Stimulated activated CD4-positive, alpha-beta T cell treated with anti-CD3 and anti-CD28 coated beads, Interleukin-12 subunit alpha, Interleukin-12 subunit beta, amount 100 ng/mL, for 48 hours (primary cell): ENCODE results near the gene SMOC2.
"Not testable (repeated sequence)": the region's sequence is repeated elsewhere in the genome, so short reads cannot be mapped to it uniquely, and the experiment has no call there.

Experiments
- DNase-seq, 3 donors: peaks; one replicate each; pipeline ENCODE4 v3.0.0-alpha.2; 2020; ENCODE audit warnings: low read depth in 2 of 3, low spot score in 1 of 3

Gene SMOC2

DNA sequence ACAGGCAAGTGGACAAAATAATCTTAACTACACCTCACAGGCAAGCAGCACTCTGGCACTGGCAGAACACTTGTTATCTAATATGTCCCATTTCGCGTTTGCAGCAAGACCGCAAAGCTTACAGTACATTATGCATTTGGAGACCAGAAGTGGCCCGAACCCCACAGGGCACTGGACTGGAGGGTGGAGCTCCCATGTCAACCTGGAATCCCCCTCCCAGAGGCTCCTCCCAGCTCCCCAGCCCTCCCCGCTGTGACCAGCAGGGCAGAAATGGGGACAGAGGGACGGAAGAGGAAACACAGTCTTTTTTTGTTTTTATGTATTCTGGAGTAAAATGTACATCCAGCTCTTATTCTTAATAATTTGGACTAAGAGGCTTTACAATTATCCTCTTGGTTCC lies 263.7 kb downstream of the SMOC2 start:
- DNase-seq = no peak

DNA sequence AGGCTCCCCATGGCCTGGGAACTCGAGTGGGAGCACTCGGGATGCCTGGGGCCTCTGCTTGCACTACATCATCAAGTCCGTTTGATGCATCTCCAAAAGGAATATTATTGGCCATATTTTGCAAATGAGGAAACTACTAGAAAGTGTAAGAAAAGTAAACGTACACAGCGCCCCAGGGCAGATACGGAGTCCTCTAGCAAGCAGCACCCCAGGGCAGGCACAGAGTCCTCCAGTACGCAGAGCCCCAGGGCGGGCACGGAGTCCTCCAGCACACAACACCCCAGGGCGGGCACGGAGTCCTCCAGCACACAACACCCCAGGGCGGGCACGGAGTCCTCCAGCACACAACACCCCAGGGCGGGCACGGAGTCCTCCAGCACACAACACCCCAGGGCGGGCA lies 264.3 kb downstream of the SMOC2 start:
- DNase-seq = not testable (repeated sequence)

DNA sequence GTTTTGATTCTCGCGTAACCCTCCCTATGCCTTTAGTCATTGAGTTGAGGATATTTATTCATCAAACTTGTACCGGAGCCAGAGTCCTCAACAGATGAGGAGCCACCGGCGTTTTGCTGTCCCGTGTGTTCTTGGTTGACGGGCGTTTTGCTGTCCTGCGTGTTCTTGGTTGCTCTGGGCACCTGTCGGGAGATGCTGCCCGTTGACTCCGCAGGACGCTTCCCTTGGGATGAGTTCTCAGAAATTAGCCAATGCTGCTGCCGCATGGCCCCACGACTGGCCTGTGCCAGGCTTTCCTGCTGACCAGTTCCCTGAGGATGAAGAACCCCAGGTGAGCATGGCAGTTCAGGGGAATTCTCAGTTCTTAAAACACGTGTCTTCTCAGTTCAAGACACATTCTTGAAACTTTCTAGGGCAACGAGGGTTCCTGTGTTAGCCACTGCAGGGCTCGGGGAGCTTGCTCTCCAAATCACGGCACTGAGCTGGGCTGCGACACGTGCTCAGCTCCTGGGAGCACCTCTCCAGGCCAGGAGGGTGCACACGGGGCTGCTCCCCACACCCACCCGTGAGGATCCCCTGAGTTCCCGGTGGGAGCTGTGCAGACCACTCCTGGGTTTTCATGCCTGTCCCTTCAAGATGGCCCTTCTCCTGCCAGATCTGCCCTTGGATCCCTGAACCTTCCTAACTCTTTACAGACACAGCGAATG lies 265.6 kb downstream of the SMOC2 start:
- no peak for DNase-seq

DNA sequence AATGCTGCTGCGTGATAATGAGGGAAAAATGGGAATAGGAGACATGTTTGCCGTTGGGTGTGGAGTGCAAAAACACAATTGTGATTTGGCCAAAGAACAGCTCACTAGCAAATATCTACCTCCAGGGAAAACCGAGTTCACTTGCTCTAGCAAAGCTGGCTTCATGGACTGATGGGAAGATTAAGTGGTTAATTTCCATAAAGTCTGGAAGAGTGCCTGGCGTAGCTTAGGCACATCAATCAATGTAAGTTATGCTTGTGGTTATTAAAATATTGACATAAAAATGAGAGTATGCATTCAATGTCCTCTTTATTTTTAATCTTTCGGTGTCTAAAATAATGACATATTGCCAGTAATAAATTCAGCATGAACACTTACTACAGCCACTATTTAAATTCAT lies 267.5 kb downstream of the SMOC2 start:
- no peak for DNase-seq

DNA sequence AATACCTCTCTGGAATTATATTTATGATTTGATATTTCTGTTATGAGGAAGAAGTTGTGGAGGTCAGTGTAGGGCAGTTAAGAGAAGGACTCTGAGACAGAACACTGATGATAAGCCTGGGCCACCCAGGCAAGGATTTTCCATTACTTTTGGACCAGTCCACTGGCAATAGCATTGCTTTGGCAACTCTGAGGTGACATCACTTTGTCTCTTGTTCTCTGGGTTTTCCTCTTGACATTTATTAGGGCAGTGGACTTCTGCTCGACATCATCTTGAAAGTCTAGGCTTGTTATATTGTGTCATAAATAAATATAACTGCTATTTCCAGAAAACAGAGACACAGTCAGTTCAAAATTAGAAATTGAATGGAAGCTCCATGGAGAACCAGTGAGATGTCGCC lies 268.0 kb downstream of the SMOC2 start:
- DNase-seq = no peak

DNA sequence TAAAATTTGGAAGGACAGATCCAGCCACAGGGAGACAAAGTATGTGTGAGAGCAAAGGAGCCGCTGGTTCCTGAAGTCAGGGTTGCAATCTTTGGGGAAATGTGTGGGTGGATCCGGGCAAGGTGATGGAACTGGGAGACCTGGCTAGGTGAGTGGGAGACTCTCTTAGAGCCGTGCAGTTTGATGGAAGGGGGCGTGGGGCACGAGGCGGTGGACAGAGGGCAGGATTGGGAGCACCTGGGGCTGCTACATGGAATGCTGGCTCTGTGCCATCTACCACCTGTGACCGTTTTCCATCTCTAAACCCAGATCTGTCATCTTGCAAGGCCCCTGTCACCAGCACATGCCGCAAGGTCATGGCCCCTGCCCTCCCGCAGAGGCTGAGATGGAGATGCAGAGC lies 268.4 kb downstream of the SMOC2 start:
- no peak for DNase-seq

DNA sequence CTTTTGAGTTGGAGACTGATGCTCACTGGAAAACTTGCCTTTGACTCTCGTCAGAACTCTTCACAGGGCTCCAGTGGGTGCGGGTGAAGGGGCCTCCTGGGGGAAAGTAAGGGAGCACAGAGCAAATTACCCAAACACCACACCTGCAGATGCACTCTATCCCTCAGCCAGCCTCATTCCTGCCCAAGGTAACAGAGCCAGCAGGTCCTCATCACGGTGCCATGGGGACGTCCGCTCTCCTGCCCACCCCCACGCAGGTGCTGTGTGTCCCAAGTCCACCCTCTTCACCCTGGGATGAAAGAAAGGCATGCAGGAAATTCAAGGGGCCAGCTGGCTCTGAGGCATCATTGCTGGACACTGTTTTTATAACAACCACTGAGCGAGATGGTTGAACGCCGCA lies 269.0 kb downstream of the SMOC2 start:
- no peak for DNase-seq

DNA sequence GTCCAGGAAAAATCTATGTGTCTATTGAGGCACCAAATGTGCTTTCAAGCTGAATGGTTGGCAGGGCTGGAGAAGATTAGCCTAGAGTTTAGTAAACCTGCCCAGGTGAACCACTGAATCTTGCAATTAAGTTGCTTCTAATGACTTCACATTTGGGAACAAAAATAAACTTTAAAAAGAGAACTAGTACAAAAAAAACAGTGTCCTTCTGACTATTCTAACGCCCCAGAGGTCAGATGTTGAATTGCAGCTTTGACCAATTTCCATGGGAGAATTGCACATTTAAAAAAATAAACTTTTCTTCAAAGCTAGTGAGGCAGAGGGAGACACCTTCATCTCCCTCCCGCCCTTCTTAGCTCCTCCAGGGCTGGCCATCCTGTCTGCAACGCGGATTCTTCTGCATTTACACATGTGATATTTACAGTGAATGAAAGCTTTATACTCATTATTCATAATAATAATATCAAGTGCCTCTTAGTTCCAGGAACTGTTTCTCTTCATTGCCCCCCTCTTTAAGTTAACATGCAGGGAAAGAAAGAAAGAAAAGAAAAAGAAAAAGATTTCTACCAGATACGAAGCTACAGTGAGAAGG lies 270.2 kb downstream of the SMOC2 start:
- no peak for DNase-seq

DNA sequence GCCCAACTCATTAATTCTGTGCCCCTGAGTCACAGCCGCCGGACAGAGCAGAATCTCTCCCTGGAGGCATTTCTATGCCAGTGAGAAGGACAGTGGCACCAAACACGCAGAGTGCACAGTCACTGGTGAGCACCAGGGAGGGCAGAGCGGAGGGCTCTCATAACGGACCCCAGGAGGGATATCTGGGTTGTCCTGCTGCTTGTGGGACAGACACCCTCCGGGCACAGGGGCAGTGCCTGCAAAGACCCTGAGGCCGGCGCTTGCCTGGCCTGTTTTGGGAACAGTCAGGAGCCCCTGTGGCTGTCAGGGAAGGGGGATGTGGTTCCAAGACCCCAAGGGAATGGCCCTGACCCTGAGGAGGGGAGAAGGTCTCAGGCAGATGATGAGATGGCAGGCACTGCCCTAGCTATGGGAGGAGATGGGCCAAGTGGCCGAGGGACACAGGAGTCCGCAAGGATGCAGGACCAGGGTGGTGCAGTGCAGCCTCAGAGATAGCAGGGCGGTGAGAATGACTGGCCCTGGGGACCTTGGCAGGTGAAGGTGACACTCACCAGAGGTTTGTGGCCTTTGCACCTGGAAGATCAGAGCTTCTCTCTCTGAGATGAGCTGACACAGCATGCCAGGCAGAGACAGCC lies 270.8 kb downstream of the SMOC2 start:
- DNase-seq = no peak

DNA sequence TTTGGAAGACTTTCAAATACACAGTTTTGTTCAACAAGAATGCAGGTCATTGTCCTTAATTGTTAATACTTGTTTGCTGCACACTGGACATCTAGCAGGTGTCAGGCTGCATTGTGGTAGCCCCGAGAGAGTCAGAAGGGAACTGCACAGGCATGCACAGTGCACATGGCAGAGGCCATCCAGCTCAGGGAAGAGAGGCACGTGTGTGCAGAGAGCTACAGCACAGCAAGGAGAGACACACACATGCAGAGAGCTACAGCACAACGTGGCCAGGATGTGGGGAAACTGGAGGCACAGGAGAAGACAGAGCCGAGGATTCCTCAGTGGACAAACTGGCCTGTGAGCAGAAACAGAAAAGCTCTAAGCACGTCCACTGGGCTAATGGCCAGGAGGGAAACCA lies 272.0 kb downstream of the SMOC2 start:
- DNase-seq = no peak

DNA sequence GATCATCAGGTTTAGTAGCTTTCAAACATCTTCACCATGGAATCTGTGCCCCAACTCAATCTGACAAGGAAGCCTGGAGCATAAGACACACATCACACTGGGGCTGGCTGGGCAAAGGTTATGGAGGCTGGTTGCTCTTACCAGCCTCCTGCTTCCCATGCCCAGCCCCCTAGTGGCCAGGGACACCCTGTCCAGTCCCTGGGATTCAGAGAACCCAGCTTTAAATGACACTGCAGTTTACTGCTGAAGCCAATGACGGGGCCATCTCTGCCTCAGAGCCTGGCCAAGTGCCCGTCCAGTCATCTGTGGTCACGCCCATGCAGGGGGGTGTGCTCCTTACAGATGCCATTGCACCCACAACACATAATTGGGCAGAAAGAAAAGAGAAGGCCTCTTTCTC lies 272.9 kb downstream of the SMOC2 start:
- no peak for DNase-seq

DNA sequence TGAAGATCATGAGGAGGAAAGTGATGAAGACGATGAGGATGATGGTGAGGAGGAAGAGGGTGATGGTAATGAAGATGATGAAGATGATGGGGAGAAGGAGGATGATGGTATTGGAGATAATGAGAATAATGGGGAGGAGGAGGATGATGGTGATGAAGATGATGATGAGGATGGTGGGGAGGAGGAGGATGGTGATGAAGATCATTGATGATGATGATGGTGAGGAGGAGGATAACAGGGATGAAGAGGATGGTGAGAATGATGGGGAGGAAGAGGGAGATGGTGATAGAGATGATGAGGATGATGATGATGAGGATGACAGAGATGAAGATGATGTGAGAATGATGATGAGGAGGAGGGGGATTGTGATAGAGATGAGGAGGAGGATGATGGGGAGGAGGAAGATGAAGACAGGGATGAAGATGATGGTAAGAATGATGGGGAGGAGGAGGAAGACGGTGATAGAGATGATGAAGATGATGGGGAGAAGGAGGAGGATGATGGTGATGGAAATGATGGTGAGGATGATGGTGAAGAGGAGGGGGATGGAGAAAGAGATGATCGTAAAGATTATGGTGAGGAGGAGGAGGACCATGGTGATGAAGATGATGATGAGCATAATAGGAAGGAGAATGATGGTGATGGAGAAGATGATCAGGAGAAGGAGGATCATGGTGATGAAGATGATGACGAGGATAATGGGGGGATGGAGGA lies 273.7 kb downstream of the SMOC2 start:
- DNase-seq = no peak

DNA sequence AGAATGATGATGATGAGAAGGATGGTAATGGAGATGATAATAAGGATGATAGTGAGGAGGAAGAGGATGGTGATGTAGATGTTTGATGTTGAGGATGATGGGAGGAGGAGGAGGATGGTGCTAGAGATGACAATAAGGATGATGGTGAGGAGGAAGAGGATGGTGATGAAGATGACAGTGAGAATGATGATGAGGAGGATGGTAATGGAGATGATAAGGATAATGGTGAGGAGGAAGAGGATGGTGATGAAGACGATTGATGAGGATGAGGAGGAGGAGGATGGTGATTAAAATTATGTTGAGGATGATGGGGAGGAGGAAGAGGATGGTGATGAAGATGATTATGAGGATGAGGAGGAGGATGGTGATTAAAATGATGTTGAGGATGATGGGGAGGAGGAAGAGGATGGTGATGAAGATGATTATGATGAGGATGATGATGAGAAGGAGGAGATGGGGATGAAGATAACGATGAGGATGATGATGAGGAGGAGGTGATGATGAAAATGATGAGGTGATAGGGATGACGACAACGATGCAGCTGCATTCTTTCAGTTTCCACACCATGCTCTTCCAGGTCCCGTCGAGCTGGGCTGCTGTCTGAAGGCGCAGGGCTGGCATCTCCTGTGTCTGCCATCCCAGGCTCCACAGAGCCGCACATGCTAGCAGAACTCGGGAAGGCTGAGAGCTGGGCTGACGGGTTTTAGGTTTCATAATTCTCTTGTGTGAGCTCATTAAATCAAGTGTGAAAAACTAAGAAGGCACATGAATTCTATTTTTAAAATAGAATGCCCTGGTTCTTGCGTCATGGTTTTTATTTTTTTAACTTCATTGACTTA lies 274.9 kb downstream of the SMOC2 start:
- DNase-seq = no peak

DNA sequence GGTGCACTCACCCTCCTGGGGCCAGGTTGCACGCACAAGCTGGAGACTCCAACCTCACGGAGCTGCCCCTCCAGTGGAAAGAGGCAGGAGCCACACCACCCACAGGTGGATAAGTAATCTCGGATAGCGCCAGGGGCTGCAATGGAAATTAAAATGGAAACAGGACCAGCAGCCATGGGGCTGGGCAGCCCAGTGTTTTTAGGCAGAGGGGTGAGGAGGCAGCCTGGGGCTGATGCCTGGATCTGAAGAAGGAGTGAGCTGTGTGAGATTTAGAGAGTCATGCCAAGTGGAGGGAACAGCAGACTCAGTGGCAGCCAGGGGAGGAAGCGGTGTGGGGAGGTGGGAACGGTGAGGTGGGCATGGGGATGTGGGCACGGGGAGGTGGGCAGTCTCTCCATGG lies 275.6 kb downstream of the SMOC2 start:
- no peak for DNase-seq

DNA sequence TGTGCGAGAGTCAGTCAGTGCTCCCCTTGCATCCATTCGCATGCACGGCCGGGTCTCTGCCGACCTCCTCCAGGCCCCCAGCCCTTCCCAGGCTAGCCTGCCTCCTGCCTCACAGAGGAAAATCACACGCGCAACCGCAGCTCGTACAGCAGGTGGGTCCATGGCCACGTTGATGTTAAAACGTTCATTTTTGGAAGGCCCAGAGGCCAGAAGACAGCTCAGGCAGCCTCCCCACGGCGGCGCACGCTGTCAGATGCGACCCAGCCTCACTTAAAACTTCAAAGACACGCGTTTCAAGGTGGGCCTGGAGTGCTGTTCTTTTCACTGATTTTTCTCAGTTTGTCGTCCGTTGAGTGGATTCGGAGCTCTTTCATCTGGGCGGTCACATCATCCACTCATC lies 276.5 kb downstream of the SMOC2 start:
- DNase-seq = no peak
